OCI-LY3 (cell line): ENCODE results near the gene AKAP7.

Experiments used
- EZH2phosphoT487 ChIP-seq: fragments of 200-600 bp; shearing (Covaris generic); IDR thresholded peaks from 2 replicates; pipeline ENCODE4 v1.6.1; 2018; ENCODE audit warnings: antibody characterized with exemption, mixed run types, low read depth
- TF ChIP-seq, protein P1 (sequence below): fragments of 200-600, 300-600 bp; sonication (generic); IDR thresholded peaks from 2 replicates; pipeline ENCODE4 v1.5.1; 2014; ENCODE audit warnings: antibody characterized with exemption, low read length, low read depth

DNA sequence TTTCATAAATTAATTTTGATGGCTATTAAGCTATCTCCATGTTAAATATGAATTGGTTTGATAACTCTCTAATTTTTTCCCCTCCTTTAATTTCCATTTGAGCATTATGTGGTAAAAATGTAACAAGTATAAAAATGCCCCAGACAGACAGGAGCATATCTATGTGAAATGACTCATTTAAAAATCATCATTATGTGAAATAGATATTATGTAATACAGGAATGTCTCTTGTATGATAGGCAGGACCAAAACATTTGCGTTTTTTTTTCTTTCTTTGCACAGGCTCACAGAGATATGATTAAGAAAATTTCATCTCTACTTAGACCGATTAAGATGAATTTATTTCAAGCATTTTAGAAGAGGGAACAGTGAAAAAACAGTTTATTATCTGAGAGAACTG, 95.8 kb downstream of the AKAP7 start:
- TF ChIP-seq, protein P1, sequence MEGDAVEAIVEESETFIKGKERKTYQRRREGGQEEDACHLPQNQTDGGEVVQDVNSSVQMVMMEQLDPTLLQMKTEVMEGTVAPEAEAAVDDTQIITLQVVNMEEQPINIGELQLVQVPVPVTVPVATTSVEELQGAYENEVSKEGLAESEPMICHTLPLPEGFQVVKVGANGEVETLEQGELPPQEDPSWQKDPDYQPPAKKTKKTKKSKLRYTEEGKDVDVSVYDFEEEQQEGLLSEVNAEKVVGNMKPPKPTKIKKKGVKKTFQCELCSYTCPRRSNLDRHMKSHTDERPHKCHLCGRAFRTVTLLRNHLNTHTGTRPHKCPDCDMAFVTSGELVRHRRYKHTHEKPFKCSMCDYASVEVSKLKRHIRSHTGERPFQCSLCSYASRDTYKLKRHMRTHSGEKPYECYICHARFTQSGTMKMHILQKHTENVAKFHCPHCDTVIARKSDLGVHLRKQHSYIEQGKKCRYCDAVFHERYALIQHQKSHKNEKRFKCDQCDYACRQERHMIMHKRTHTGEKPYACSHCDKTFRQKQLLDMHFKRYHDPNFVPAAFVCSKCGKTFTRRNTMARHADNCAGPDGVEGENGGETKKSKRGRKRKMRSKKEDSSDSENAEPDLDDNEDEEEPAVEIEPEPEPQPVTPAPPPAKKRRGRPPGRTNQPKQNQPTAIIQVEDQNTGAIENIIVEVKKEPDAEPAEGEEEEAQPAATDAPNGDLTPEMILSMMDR: no peak
- TF ChIP-seq EZH2phosphoT487: no peak
